GM12892 (cell line): ENCODE data around the gene LMF1.

Source experiments
- POLR2A ChIP-seq: IDR thresholded peaks from 2 replicates; pipeline ENCODE4 v1.6.1; 2011; ENCODE audit warnings: low read depth, low read length, control low read depth
- POLR2AphosphoS5 ChIP-seq: IDR thresholded peaks from 2 replicates; pipeline ENCODE4 v1.6.1; 2011; ENCODE audit warnings: low read depth, low read length, control low read depth
- TAF1 ChIP-seq: IDR thresholded peaks from 2 replicates; pipeline ENCODE4 v1.6.1; 2011; ENCODE audit warnings: low read depth, mild to moderate bottlenecking, control low read depth, low read length, borderline replicate concordance

DNA sequence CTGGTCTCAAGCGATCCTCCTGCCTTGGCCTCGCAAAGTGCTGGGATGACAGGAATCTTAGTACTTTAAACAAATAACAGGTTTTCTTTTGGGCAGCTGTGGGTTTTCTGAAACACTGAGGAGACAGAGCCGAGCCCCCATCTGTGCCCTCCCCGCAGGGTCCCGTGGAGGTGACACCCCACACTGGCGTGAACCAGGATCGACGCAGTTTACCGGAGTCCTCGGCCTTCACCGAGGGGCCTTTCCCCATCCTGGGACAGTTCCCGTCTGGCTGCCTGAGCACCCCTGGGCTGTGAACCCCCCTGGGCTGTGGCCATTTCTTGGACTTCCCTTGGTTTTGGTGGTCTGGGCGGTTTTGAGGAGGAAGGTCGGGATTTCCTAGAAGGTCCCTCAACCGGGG lies 154.9 kb downstream of the LMF1 start:
- no peak for TF ChIP-seq POLR2A
- no peak for TF ChIP-seq TAF1
- no peak for TF ChIP-seq POLR2AphosphoS5
